Lower lobe of right lung (tissue), 2 donors: Measurements from ENCODE around the gene CFAP54. TPM values are rescaled to one million over a fixed set of nuclear protein-coding genes. Genes with fewer than 3 reads are reported as not detected.
"Not testable (repeated sequence)": the region's sequence is repeated elsewhere in the genome, so short reads cannot be mapped to it uniquely, and the experiment has no call there.

ENCODE experiments used
- ATAC-seq, 2 donors: fragments of 200-7000 bp; cut with Tn5 transposase; one replicate each; pipeline ENCODE4 v1.9.1; 2020 to 2022; ENCODE audit warnings: mild to moderate bottlenecking in 2 of 2, moderate library complexity in 2 of 2
- DNase-seq: peaks from one replicate; pipeline ENCODE4 v3.0.0-alpha.2; 2020
- H3K27ac ChIP-seq: fragments of 200-600 bp; one replicate; pipeline ENCODE4 v1.8.0; 2022
- H3K27me3 ChIP-seq: fragments of 200-600 bp; one replicate; pipeline ENCODE4 v1.8.0; 2022; ENCODE audit warnings: low read depth
- H3K36me3 ChIP-seq: fragments of 200-600 bp; one replicate; pipeline ENCODE4 v1.8.0; 2022; ENCODE audit warnings: mild to moderate bottlenecking
- H3K4me1 ChIP-seq: fragments of 200-600 bp; one replicate; pipeline ENCODE4 v1.8.0; 2022
- H3K4me3 ChIP-seq: fragments of 200-600 bp; one replicate; pipeline ENCODE4 v1.8.0; 2022; ENCODE audit warnings: mild to moderate bottlenecking
- H3K9me3 ChIP-seq: fragments of 200-600 bp; one replicate; pipeline ENCODE4 v1.8.0; 2022
- intact Hi-C: fragments of 100-400 bp; cut with DNase I; formaldehyde crosslinking; loops from one replicate; pipeline ENCODE4 v1.11.0; 2022
- total RNA-seq: library from RNA; stranded (reverse); fragmentation: NEBNext Ultra II Directional; extraction: Animal tissue kit (Norgen Biotek cat#: 25700); gene quantifications from one replicate; pipeline ENCODE4 v1.2.1, GENCODE V29; 2021
- TF ChIP-seq, protein P1 (sequence below): fragments of 200-600 bp; IDR thresholded peaks from one replicate; pipeline ENCODE4 v1.8.0; 2022; ENCODE audit warnings: antibody characterized with exemption, mild to moderate bottlenecking
- donor health status: DM: no; HTN: yes; CAD: no; lungs with severe emphysema.

CFAP54 gene
- total RNA-seq, 1 donor from 2014 or later: 7.9 TPM

DNA sequence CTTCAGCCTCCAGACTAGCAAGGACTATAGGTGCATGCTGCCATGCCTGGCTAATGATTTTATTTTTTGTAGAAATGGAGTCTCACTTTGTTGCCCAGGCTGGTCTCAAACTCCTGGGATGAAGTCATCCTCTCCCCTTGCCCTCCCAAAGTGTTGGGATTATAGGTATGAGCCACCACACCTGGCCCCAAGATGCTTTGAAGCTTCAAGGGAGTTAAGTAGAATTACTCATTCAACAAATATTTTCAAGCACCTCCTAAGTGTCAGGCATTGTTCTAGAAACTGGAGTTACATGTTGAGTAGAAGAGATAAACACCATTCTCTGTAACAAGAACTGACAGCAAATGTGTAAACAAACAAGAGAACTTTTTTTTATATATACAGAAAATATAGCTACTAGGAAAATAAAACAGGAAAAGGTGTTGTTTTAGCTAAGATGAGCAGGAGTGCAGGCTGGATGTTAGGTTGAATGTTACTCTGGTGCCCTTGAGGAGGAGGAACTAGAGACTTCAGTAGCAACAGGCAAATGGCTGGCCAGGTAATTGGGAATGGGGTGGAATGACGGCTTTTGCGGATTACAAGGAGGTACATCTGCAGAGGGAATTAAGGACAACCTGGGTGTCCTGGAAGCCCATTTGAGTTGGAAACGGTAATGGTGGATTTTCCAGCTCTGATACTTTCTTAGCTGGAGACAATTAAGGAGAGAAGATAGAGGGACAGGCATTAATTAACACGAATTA, 32.0 kb upstream of the CFAP54 start:
- Histone ChIP-seq H3K27me3 (no peaks in the 10 kb centered on the region), H3K36me3 (no peaks in the 10 kb centered on the region), H3K9me3 (no peaks in the 10 kb centered on the region), H3K4me3 (no peak overlapping the region), H3K27ac (no peak overlapping the region), H3K4me1 (no peaks in the 10 kb centered on the region)
- peak; percentile 47 to 64 for ATAC-seq
- intact Hi-C loops: no loop called here
- TF ChIP-seq, protein P1, sequence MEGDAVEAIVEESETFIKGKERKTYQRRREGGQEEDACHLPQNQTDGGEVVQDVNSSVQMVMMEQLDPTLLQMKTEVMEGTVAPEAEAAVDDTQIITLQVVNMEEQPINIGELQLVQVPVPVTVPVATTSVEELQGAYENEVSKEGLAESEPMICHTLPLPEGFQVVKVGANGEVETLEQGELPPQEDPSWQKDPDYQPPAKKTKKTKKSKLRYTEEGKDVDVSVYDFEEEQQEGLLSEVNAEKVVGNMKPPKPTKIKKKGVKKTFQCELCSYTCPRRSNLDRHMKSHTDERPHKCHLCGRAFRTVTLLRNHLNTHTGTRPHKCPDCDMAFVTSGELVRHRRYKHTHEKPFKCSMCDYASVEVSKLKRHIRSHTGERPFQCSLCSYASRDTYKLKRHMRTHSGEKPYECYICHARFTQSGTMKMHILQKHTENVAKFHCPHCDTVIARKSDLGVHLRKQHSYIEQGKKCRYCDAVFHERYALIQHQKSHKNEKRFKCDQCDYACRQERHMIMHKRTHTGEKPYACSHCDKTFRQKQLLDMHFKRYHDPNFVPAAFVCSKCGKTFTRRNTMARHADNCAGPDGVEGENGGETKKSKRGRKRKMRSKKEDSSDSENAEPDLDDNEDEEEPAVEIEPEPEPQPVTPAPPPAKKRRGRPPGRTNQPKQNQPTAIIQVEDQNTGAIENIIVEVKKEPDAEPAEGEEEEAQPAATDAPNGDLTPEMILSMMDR: no peak
- DNase-seq: no peak

- H3K4me1 ChIP-seq, H3K9me3 ChIP-seq, H3K36me3 ChIP-seq, intact Hi-C loops, DNase-seq, H3K27me3 ChIP-seq, H3K4me3 ChIP-seq, H3K27ac ChIP-seq, ATAC-seq: not testable (repeated sequence)
Measured at GRCh38 chr12:96459281-96459680, 30.1 kb upstream of the CFAP54 start.

GRCh38 chr12:96462571-96463280, 26.7 kb upstream of the CFAP54 start:
- DNase-seq (no peak), ATAC-seq (no peak)
- intact Hi-C loops: no loop called here
- H3K9me3 ChIP-seq: no peaks in the 10 kb centered on the region
- no peaks in the 10 kb centered on the region for H3K27me3 ChIP-seq
- H3K27ac ChIP-seq: no peak overlapping the region
- TF ChIP-seq, protein P1: no peak
- H3K36me3 ChIP-seq: no peaks in the 10 kb centered on the region
- H3K4me1 ChIP-seq: no peaks in the 10 kb centered on the region
- no peak overlapping the region for H3K4me3 ChIP-seq

GRCh38 chr12:96465896-96466295, 23.5 kb upstream of the CFAP54 start:
- no peaks in the 10 kb centered on the region for H3K9me3 ChIP-seq
- no peaks in the 10 kb centered on the region for H3K36me3 ChIP-seq
- TF ChIP-seq, protein P1: no peak
- H3K4me3 ChIP-seq: no peak overlapping the region
- ATAC-seq: no peak
- no peak for DNase-seq
- no peaks in the 10 kb centered on the region for H3K27me3 ChIP-seq
- intact Hi-C loops: no loop called here
- no peak overlapping the region for H3K27ac ChIP-seq
- no peaks in the 10 kb centered on the region for H3K4me1 ChIP-seq

DNA sequence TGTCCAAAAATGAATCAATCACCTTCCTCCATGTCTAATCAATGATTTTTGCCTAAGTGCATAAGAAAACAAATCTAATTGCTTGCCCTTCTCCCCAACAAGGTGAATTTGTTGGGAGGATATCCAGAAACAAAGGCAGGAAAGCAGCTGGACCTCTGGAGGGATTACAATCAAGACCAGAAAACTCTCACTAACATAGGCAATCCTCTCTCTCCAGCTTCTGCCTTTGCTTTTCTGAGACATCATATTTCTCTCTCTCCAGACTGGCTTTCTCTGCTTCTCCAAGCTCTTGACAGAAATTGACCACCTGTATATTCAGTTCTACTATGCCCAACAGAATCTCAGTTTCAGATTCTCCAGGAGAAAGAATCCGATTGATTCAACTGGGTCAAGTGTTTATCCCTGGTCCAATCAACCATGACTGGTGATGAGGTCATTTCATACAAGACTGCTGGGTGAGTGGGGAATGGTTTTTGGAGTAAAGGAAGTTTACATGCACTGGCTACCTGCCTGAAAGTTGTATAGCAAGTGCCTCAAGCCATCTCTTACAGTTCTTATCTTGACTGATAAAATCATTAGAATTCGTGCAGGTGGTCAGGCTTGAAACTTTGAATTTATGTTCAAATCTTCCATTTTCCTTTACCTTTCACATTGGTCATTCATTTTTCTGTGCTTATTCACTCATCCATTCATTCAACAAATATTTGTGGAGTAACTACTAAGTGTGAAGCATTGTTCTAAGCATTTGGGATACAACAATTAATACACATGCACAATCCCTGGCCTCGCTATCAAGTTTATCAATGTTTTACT, 22.2 kb upstream of the CFAP54 start:
- DNase-seq: no peak
- no peaks in the 10 kb centered on the region for H3K27me3 ChIP-seq
- TF ChIP-seq, protein P1: no peak
- no peaks in the 10 kb centered on the region for H3K36me3 ChIP-seq
- no peak overlapping the region for H3K4me3 ChIP-seq
- no peak overlapping the region for H3K27ac ChIP-seq
- no peaks in the 10 kb centered on the region for H3K9me3 ChIP-seq
- H3K4me1 ChIP-seq: no peaks in the 10 kb centered on the region
- intact Hi-C loops: no loop called here
- ATAC-seq: no peak
